H9 (cell line): ENCODE measurements around the gene CALML5. TPM values are rescaled to one million over a fixed set of nuclear protein-coding genes. Genes with fewer than 3 reads are reported as not detected.

Experiments used
- DNase-seq: peaks from one replicate; pipeline ENCODE4 v3.0.0-alpha.2; 2017
- H2AFZ ChIP-seq: one replicate; pipeline ENCODE4 v1.6.1; 2013; ENCODE audit warnings: mild to moderate bottlenecking, low read length, control low read depth, moderate library complexity
- H2AK5ac ChIP-seq: 2 replicates; pipeline ENCODE4 v1.6.1; 2013; ENCODE audit warnings: low read length, control low read depth, mixed read lengths; ENCODE audit not compliant: insufficient read length
- H2BK120ac ChIP-seq: one replicate; pipeline ENCODE4 v1.6.1; 2013; ENCODE audit warnings: low read depth, mild to moderate bottlenecking, low read length, control low read depth, inconsistent platforms; ENCODE audit not compliant: poor library complexity, severe bottlenecking
- H2BK12ac ChIP-seq: 2 replicates; pipeline ENCODE4 v1.6.1; 2013; ENCODE audit warnings: low read length, control low read depth, mixed read lengths, low read depth; ENCODE audit not compliant: insufficient read length
- H2BK15ac ChIP-seq: 2 replicates; pipeline ENCODE4 v1.6.1; 2013; ENCODE audit warnings: low read depth, low read length, control low read depth
- H2BK20ac ChIP-seq: one replicate; pipeline ENCODE4 v1.6.1; 2013; ENCODE audit warnings: low read depth, mild to moderate bottlenecking, low read length, control low read depth, inconsistent platforms; ENCODE audit not compliant: poor library complexity, severe bottlenecking
- H2BK5ac ChIP-seq: 2 replicates; pipeline ENCODE4 v1.6.1; 2013; ENCODE audit warnings: low read length, control low read depth, mixed read lengths; ENCODE audit not compliant: insufficient read length
- H3K14ac ChIP-seq: 2 replicates; pipeline ENCODE4 v1.6.1; 2013; ENCODE audit warnings: low read length, control low read depth; ENCODE audit not compliant: insufficient read depth
- H3K18ac ChIP-seq: 2 replicates; pipeline ENCODE4 v1.6.1; 2013; ENCODE audit warnings: low read depth, mild to moderate bottlenecking, mixed read lengths, low read length, control low read depth; ENCODE audit not compliant: insufficient read length
- H3K23ac ChIP-seq: 2 replicates; pipeline ENCODE4 v1.6.1; 2013; ENCODE audit warnings: low read length, control low read depth, mixed read lengths, low read depth; ENCODE audit not compliant: insufficient read length
- H3K23me2 ChIP-seq: 2 replicates; pipeline ENCODE4 v1.6.1; 2013; ENCODE audit warnings: low read depth, mild to moderate bottlenecking, mixed read lengths, low read length, control low read depth; ENCODE audit not compliant: insufficient read length, poor library complexity, severe bottlenecking
- H3K27ac ChIP-seq: 2 replicates; pipeline ENCODE4 v1.5.1; 2013; ENCODE audit warnings: low read length, control low read depth, mixed read lengths, low read depth; ENCODE audit not compliant: insufficient read length
- H3K27me3 ChIP-seq: 2 replicates; pipeline ENCODE4 v1.6.1; 2013; ENCODE audit warnings: low read length, control low read depth, inconsistent platforms; ENCODE audit not compliant: insufficient read depth
- H3K4ac ChIP-seq: 2 replicates; pipeline ENCODE4 v1.6.1; 2013; ENCODE audit warnings: low read depth, mild to moderate bottlenecking, control low read depth, inconsistent platforms, low read length, moderate library complexity
- H3K4me1 ChIP-seq: 2 replicates; pipeline ENCODE4 v1.6.1; 2013; ENCODE audit warnings: low read length, control low read depth, inconsistent platforms; ENCODE audit not compliant: insufficient read depth
- H3K4me2 ChIP-seq: 2 replicates; pipeline ENCODE4 v1.6.1; 2013; ENCODE audit warnings: low read length, control low read depth, mixed read lengths; ENCODE audit not compliant: insufficient read length, insufficient read depth
- H3K56ac ChIP-seq: 2 replicates; pipeline ENCODE4 v1.6.1; 2013; ENCODE audit warnings: low read depth, mild to moderate bottlenecking, mixed read lengths, low read length, control low read depth; ENCODE audit not compliant: insufficient read length
- H3K79me1 ChIP-seq: 2 replicates; pipeline ENCODE4 v1.6.1; 2013; ENCODE audit warnings: low read depth, mild to moderate bottlenecking, moderate library complexity, low read length, control low read depth, inconsistent platforms; ENCODE audit not compliant: insufficient read depth, poor library complexity, severe bottlenecking
- H3K79me2 ChIP-seq: 2 replicates; pipeline ENCODE4 v1.6.1; 2013; ENCODE audit warnings: low read length, control low read depth, inconsistent platforms; ENCODE audit not compliant: insufficient read depth
- H3K9ac ChIP-seq: 2 replicates; pipeline ENCODE4 v1.6.1; 2013; ENCODE audit warnings: low read length, control low read depth, mixed read lengths; ENCODE audit not compliant: insufficient read length; ENCODE audit errors: extremely low read depth
- H3K9me3 ChIP-seq: one replicate; pipeline ENCODE4 v1.6.1; 2013; ENCODE audit warnings: low read depth, low read length, inconsistent platforms; ENCODE audit not compliant: control insufficient read depth
- H3T11ph ChIP-seq: one replicate; pipeline ENCODE4 v1.6.1; 2013; ENCODE audit warnings: mild to moderate bottlenecking, low read length, control low read depth, inconsistent platforms
- H4K20me1 ChIP-seq: one replicate; pipeline ENCODE4 v1.6.1; 2013; ENCODE audit not compliant: control insufficient read depth, insufficient read length, insufficient read depth
- H4K5ac ChIP-seq: 2 replicates; pipeline ENCODE4 v1.6.1; 2013; ENCODE audit warnings: low read depth, mild to moderate bottlenecking, mixed read lengths, low read length, control low read depth; ENCODE audit not compliant: insufficient read length
- H4K8ac ChIP-seq: replicated peaks from 2 replicates; pipeline ENCODE4 v1.6.1; 2013; ENCODE audit warnings: low read length, control low read depth, mixed read lengths, low read depth; ENCODE audit not compliant: insufficient read length
- H4K91ac ChIP-seq: 2 replicates; pipeline ENCODE4 v1.6.1; 2013; ENCODE audit warnings: low read depth, mild to moderate bottlenecking, moderate library complexity, mixed read lengths, low read length, control low read depth; ENCODE audit not compliant: insufficient read length
- H3K27ac Mint-ChIP-seq, 3 experiments: 2 replicates in 2 of 3; 3 replicates in 1 of 3; pipeline ENCODE4 v1.8.0; 2020 to 2021; ENCODE audit warnings: mixed read lengths in 3 of 3, mild to moderate bottlenecking in 1 of 3, moderate library complexity in 1 of 3
- H3K27me3 Mint-ChIP-seq: 2 replicates; pipeline ENCODE4 v1.8.0; 2021; ENCODE audit warnings: low read depth, mild to moderate bottlenecking, moderate library complexity, mixed read lengths
- H3K36me3 Mint-ChIP-seq, 3 experiments: 2 replicates in 2 of 3; 3 replicates in 1 of 3; pipeline ENCODE4 v1.8.0; 2020 to 2021; ENCODE audit warnings: low read depth in 3 of 3, mixed read lengths in 3 of 3; ENCODE audit not compliant: insufficient read depth in 1 of 3
- H3K4me1 Mint-ChIP-seq, 2 experiments: 2 replicates each; pipeline ENCODE4 v1.8.0; 2020; ENCODE audit warnings: mixed read lengths in 2 of 2
- H3K4me3 Mint-ChIP-seq, 2 experiments: 2 replicates in 1 of 2; 3 replicates in 1 of 2; pipeline ENCODE4 v1.8.0; 2020 to 2021; ENCODE audit warnings: mild to moderate bottlenecking in 2 of 2, mixed read lengths in 2 of 2, moderate library complexity in 1 of 2
- H3K9me3 Mint-ChIP-seq, 2 experiments: 2 replicates in 1 of 2; 3 replicates in 1 of 2; pipeline ENCODE4 v1.8.0; 2020; ENCODE audit warnings: mild to moderate bottlenecking in 2 of 2, mixed read lengths in 2 of 2, moderate library complexity in 1 of 2
- WGBS: extraction: QIAGEN DNeasy Blood & Tissue Kit; methylation state at CpG from one replicate; pipeline ENCODE4 v1.1.7; 2013; ENCODE audit warnings: missing lambda C conversion rate, low lambda C conversion rate, mixed read lengths; ENCODE audit not compliant: insufficient read length; ENCODE audit errors: extremely low coverage; 5-methylcytosine and 5-hydroxymethylcytosine counted together
- total RNA-seq: library from RNA; stranded (reverse); gene quantifications from 2 replicates; pipeline ENCODE4 v1.2.1, GENCODE V29; 2021
- TF ChIP-seq, protein P1 (sequence below): fragments of 200-600 bp; sonication (generic); conservative IDR thresholded peaks from 3 replicates; pipeline ENCODE4 v1.8.0; 2021; ENCODE audit warnings: antibody characterized with exemption, mild to moderate bottlenecking

Gene CALML5
- total RNA-seq, 1 experiment from 2014 or later, result not detected

DNA sequence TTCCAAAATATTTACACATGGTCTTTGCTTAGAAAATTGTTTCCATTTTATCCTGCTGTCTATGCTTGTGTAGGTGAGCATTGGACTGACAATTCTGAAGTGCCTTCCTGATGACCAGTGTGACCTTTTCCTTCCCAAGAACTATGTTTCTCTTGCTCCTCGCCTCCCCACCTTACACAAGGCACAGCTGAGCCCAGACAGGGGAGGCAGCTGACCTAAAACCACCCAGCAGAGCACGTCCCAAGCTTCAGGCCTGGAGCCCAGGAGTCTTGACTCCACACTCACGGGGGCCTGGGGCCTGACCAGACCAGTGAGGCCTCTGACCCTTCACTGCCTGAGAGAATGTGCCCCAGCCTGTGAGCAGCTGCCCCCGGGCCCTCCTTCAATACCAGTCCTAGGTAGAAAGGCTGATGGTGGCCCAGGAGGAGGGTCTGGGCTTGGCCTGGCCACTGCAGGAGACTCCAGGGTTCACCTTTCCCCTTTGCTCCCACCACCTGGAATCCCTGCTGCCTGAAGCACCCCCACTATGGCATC, 7.0 kb downstream of the CALML5 start:
- no peak overlapping the region for H2BK12ac ChIP-seq
- no peaks in the 10 kb centered on the region for H3K4me1 ChIP-seq
- no peaks in the 10 kb centered on the region for H3K23me2 ChIP-seq
- no peaks in the 10 kb centered on the region for H4K20me1 ChIP-seq
- H4K5ac ChIP-seq, result no peak overlapping the region
- Mint-ChIP-seq H3K27me3 (peaks cover 4% of the 10 kb centered on the region), H3K4me3 (no peak overlapping the region), H3K36me3 (peaks cover 3 to 11% (median 5%) of the 10 kb centered on the region in 3 experiments), H3K4me1 (peaks cover 20% of the 10 kb centered on the region in 2 experiments; a peak in 3 of 4 replicates), H3K27ac (no peak overlapping the region), H3K9me3 (peaks cover 9 to 11% of the 10 kb centered on the region in 2 experiments)
- no peak overlapping the region for H4K91ac ChIP-seq
- H3K23ac ChIP-seq, result no peak overlapping the region
- no peak overlapping the region for H3K9ac ChIP-seq
- no peak overlapping the region for H2AFZ ChIP-seq
- TF ChIP-seq, protein P1, sequence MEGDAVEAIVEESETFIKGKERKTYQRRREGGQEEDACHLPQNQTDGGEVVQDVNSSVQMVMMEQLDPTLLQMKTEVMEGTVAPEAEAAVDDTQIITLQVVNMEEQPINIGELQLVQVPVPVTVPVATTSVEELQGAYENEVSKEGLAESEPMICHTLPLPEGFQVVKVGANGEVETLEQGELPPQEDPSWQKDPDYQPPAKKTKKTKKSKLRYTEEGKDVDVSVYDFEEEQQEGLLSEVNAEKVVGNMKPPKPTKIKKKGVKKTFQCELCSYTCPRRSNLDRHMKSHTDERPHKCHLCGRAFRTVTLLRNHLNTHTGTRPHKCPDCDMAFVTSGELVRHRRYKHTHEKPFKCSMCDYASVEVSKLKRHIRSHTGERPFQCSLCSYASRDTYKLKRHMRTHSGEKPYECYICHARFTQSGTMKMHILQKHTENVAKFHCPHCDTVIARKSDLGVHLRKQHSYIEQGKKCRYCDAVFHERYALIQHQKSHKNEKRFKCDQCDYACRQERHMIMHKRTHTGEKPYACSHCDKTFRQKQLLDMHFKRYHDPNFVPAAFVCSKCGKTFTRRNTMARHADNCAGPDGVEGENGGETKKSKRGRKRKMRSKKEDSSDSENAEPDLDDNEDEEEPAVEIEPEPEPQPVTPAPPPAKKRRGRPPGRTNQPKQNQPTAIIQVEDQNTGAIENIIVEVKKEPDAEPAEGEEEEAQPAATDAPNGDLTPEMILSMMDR, result no peak
- H2AK5ac ChIP-seq, result no peak overlapping the region
- H3K56ac ChIP-seq, result no peak overlapping the region
- H2BK20ac ChIP-seq, result no peak overlapping the region
- H2BK120ac ChIP-seq, result no peak overlapping the region
- WGBS, result no CpG with 5 or more reads among the region's 4 CpGs
- no peak for DNase-seq
- no peak overlapping the region for H3K27ac ChIP-seq
- H3K4me2 ChIP-seq, result no peak overlapping the region
- H3K9me3 ChIP-seq, result peaks cover 6% of the 10 kb centered on the region
- H3K14ac ChIP-seq, result no peak overlapping the region
- H3K79me2 ChIP-seq, result no peaks in the 10 kb centered on the region
- H3K4ac ChIP-seq, result no peak overlapping the region
- no peak overlapping the region for H4K8ac ChIP-seq
- no peak overlapping the region for H3K18ac ChIP-seq
- H3K27me3 ChIP-seq, result no peaks in the 10 kb centered on the region
- no peak overlapping the region for H2BK15ac ChIP-seq
- H3K79me1 ChIP-seq, result no peaks in the 10 kb centered on the region
- no peak overlapping the region for H3T11ph ChIP-seq
- H2BK5ac ChIP-seq, result no peak overlapping the region
